Osteoblast (primary cell): ENCODE results near the gene KIF26B. TPM values are rescaled to one million over a fixed set of nuclear protein-coding genes. Genes with fewer than 3 reads are reported as not detected.

Experiments
- DNase-seq: peaks from one replicate; pipeline ENCODE4 v3.0.0; 2011; ENCODE audit warnings: low spot score, mixed read lengths; ENCODE audit not compliant: insufficient read length; ENCODE audit errors: missing footprints
- H2AFZ ChIP-seq: 2 replicates; pipeline ENCODE4 v1.6.0; 2011; ENCODE audit warnings: mild to moderate bottlenecking, low read length
- H3K27ac ChIP-seq: 2 replicates; pipeline ENCODE4 v1.5.1; 2011; ENCODE audit warnings: mild to moderate bottlenecking, low read depth, low read length, moderate library complexity
- H3K27me3 ChIP-seq: 2 replicates; pipeline ENCODE4 v1.6.0; 2012; ENCODE audit warnings: mild to moderate bottlenecking, control low read depth, inconsistent platforms, low read length, moderate library complexity; ENCODE audit not compliant: insufficient read depth
- H3K36me3 ChIP-seq: 2 replicates; pipeline ENCODE4 v1.5.1; 2011; ENCODE audit warnings: mild to moderate bottlenecking, low read length, control low read depth, moderate library complexity; ENCODE audit not compliant: insufficient read depth
- H3K4me1 ChIP-seq: 2 replicates; pipeline ENCODE4 v1.5.1; 2011; ENCODE audit warnings: mild to moderate bottlenecking, low read length, control low read depth, moderate library complexity; ENCODE audit not compliant: insufficient read depth
- H3K4me2 ChIP-seq: 2 replicates; pipeline ENCODE4 v1.6.0; 2011; ENCODE audit warnings: mild to moderate bottlenecking, low read length; ENCODE audit not compliant: insufficient read depth
- H3K4me3 ChIP-seq: fragments of 200-600 bp; sonication (generic); 3 replicates; pipeline ENCODE4 v1.5.1; 2012; ENCODE audit warnings: mild to moderate bottlenecking, low read length, inconsistent platforms; ENCODE audit not compliant: insufficient read depth
- H3K79me2 ChIP-seq: 2 replicates; pipeline ENCODE4 v1.6.0; 2012; ENCODE audit warnings: mild to moderate bottlenecking, low read length, control low read depth, inconsistent platforms; ENCODE audit not compliant: insufficient read depth
- H3K9me3 ChIP-seq: 2 replicates; pipeline ENCODE4 v1.5.1; 2011; ENCODE audit warnings: low read depth, low read length, control low read depth
- H4K20me1 ChIP-seq: 2 replicates; pipeline ENCODE4 v1.6.0; 2012; ENCODE audit warnings: mild to moderate bottlenecking, low read length, control low read depth; ENCODE audit not compliant: insufficient read depth
- CTCF ChIP-seq: IDR thresholded peaks from 2 replicates; pipeline ENCODE4 v1.5.1; 2011; ENCODE audit warnings: mild to moderate bottlenecking, low read depth, low read length, moderate library complexity; ENCODE audit errors: extremely low read depth
- total RNA-seq: library from RNA; depleted of rRNA; stranded (reverse); fragments of >200 nt; gene quantifications from 2 replicates; pipeline ENCODE4 v1.2.3, GENCODE V29; 2012

The KIF26B gene
- total RNA-seq, 1 donor = 22.1 TPM

GRCh38 chr1:245404952-245405351 is 250.2 kb downstream of the KIF26B start:
- H3K4me2 ChIP-seq = no peak overlapping the region
- peaks cover 2% of the 10 kb centered on the region for H4K20me1 ChIP-seq
- H3K27me3 ChIP-seq = no peaks in the 10 kb centered on the region
- no peak for DNase-seq
- H3K9me3 ChIP-seq = no peaks in the 10 kb centered on the region
- no peaks in the 10 kb centered on the region for H3K4me1 ChIP-seq
- H3K27ac ChIP-seq = no peak overlapping the region
- TF ChIP-seq CTCF = no peak
- no peak overlapping the region for H2AFZ ChIP-seq
- H3K4me3 ChIP-seq = no peak overlapping the region
- no peaks in the 10 kb centered on the region for H3K79me2 ChIP-seq
- no peaks in the 10 kb centered on the region for H3K36me3 ChIP-seq

- Histone ChIP-seq H3K79me2 (no peaks in the 10 kb centered on the region), H3K4me3 (no peak overlapping the region), H4K20me1 (peaks cover 2% of the 10 kb centered on the region), H2AFZ (no peak overlapping the region), H3K9me3 (no peaks in the 10 kb centered on the region), H3K27ac (no peak overlapping the region), H3K4me1 (no peaks in the 10 kb centered on the region), H3K36me3 (no peaks in the 10 kb centered on the region), H3K4me2 (no peak overlapping the region), H3K27me3 (no peaks in the 10 kb centered on the region)
- DNase-seq = no peak
- TF ChIP-seq CTCF = no peak
Observed at GRCh38 chr1:245406426-245406825, 251.6 kb downstream of the KIF26B start.

- H3K4me1 ChIP-seq = no peaks in the 10 kb centered on the region
- H3K27me3 ChIP-seq = no peaks in the 10 kb centered on the region
- no peak overlapping the region for H2AFZ ChIP-seq
- H3K36me3 ChIP-seq = no peaks in the 10 kb centered on the region
- DNase-seq = no peak
- no peaks in the 10 kb centered on the region for H3K79me2 ChIP-seq
- no peak for TF ChIP-seq CTCF
- H3K4me2 ChIP-seq = no peak overlapping the region
- H3K9me3 ChIP-seq = no peaks in the 10 kb centered on the region
- no peak overlapping the region for H3K27ac ChIP-seq
- H3K4me3 ChIP-seq = no peak overlapping the region
- peaks cover 2% of the 10 kb centered on the region for H4K20me1 ChIP-seq
Observed at GRCh38 chr1:245407983-245408382, 253.2 kb downstream of the KIF26B start.

GRCh38 chr1:245409341-245410195 is 254.8 kb downstream of the KIF26B start:
- peaks cover 2% of the 10 kb centered on the region for H4K20me1 ChIP-seq
- no peak overlapping the region for H3K4me3 ChIP-seq
- DNase-seq = no peak
- no peaks in the 10 kb centered on the region for H3K27me3 ChIP-seq
- H3K4me1 ChIP-seq = no peaks in the 10 kb centered on the region
- H2AFZ ChIP-seq = no peak overlapping the region
- no peaks in the 10 kb centered on the region for H3K36me3 ChIP-seq
- no peak overlapping the region for H3K27ac ChIP-seq
- no peaks in the 10 kb centered on the region for H3K9me3 ChIP-seq
- no peak overlapping the region for H3K4me2 ChIP-seq
- no peak for TF ChIP-seq CTCF
- no peaks in the 10 kb centered on the region for H3K79me2 ChIP-seq
